ENCODE results near the gene TMEM273.

DNA sequence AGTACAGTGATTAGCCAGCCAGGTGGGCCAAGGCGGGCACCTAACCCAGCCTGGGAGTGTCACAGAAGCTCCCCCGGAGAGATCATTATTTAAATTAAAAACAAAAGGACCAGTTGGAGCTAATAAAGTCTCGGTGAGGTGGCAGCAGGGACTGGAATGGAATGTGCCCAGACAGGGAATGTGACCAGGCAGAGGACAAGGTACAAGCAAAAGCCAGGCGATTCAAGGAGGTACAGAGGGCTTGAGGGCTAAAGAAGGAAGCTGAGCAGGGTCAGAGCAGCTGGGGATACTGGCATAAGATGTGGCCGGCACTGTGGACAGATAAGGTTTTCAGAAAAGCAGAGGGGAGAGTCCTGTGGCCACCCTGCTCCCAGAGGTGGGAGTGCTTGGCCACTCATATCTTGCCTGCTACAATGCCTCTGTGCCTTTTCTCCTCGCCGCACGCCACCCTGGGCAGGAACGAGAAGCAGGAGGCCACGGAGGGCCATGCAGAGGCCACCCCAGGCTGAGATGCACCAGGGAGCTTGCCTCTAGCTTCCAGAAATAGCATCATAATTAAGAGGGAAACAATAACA, 13.2 kb downstream of the TMEM273 start:
- TF ChIP-seq EZH2 (IDR thresholded peaks at IDR 0.05; ENCODE audit: borderline replicate concordance, low read depth, low read length, severe bottlenecking): no peak
- TF ChIP-seq, protein P1, sequence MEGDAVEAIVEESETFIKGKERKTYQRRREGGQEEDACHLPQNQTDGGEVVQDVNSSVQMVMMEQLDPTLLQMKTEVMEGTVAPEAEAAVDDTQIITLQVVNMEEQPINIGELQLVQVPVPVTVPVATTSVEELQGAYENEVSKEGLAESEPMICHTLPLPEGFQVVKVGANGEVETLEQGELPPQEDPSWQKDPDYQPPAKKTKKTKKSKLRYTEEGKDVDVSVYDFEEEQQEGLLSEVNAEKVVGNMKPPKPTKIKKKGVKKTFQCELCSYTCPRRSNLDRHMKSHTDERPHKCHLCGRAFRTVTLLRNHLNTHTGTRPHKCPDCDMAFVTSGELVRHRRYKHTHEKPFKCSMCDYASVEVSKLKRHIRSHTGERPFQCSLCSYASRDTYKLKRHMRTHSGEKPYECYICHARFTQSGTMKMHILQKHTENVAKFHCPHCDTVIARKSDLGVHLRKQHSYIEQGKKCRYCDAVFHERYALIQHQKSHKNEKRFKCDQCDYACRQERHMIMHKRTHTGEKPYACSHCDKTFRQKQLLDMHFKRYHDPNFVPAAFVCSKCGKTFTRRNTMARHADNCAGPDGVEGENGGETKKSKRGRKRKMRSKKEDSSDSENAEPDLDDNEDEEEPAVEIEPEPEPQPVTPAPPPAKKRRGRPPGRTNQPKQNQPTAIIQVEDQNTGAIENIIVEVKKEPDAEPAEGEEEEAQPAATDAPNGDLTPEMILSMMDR (IDR thresholded peaks at IDR 0.05; ENCODE audit: borderline replicate concordance, extremely low read depth, low read length, poor library complexity, severe bottlenecking): no peak

All from DND-41 (cell line).